Stimulated activated CD8-positive, alpha-beta memory T cell treated with anti-CD3 and anti-CD28 coated beads, Interleukin-15, amount 100 ng/mL, for 4 hours (primary cell): ENCODE measurements around the gene PNPT1.
"Not testable (repeated sequence)": the region's sequence is repeated elsewhere in the genome, so short reads cannot be mapped to it uniquely, and the experiment has no call there.

Experiments used
- DNase-seq, 2 donors: peaks; one replicate each; pipeline ENCODE4 v3.0.0-alpha.2; 2020; ENCODE audit warnings: low read depth in 2 of 2

The PNPT1 gene

GRCh38 chr2:55596795-55597194, 96.8 kb downstream of the PNPT1 start:
- DNase-seq = not testable (repeated sequence)

GRCh38 chr2:55595536-55595935, 98.1 kb downstream of the PNPT1 start:
- no peak for DNase-seq

- DNase-seq = no peak
Measured at GRCh38 chr2:55592130-55592529, 101.5 kb downstream of the PNPT1 start.

- no peak for DNase-seq
Measured at GRCh38 chr2:55590810-55591440, 102.7 kb downstream of the PNPT1 start.

- no peak for DNase-seq
Measured at GRCh38 chr2:55585451-55586080, 108.1 kb downstream of the PNPT1 start.
